Measurements from ENCODE around the gene ITPRIPL2. TPM values are rescaled to one million over a fixed set of nuclear protein-coding genes. Genes with fewer than 3 reads are reported as not detected.

Gene ITPRIPL2
- total and polyA plus RNA-seq, 2 of the 13 experiments (the other 11 are each of a cell fraction or from before 2014, with no cell fraction given) = 5.9 to 12.6 TPM

- TF ChIP-seq SMARCC2 (IDR thresholded peaks at IDR 0.05) (no peak), ZNF704 (CRISPR knock-in tag; IDR thresholded peaks at IDR 0.05; ENCODE audit: borderline replicate concordance) (0 out of 2 replicates have a peak, but pooled peaks have one; percentile 26), XBP1 (CRISPR knock-in tag; IDR thresholded peaks at IDR 0.05) (no peak), MAFK (conservative IDR thresholded peaks at IDR 0.05 in 1 of 2, IDR thresholded peaks at IDR 0.05 in 1 of 2; ENCODE audit: low read length in 2 of 2) (no peak), ZNF513 (CRISPR knock-in tag; conservative IDR thresholded peaks at IDR 0.05) (no peak), RFXAP (CRISPR knock-in tag; IDR thresholded peaks at IDR 0.05; ENCODE audit: borderline replicate concordance) (no peak), CREB3 (CRISPR knock-in tag; IDR thresholded peaks at IDR 0.05) (no peak), TEF (CRISPR knock-in tag; IDR thresholded peaks at IDR 0.05) (no peak; the same call in 1 of the 2 replicates), REPIN1 (CRISPR knock-in tag; IDR thresholded peaks at IDR 0.05; ENCODE audit: borderline replicate concordance, low read depth) (no peak), PAF1 (CRISPR knock-in tag; IDR thresholded peaks at IDR 0.05) (no peak), NFKB2 (CRISPR knock-in tag; IDR thresholded peaks at IDR 0.05; ENCODE audit: borderline replicate concordance) (no peak), U2AF1 (optimal IDR thresholded peaks at IDR 0.05; ENCODE audit: low read depth, low read length) (no peak), NR2C2 (CRISPR knock-in tag; IDR thresholded peaks at IDR 0.05; ENCODE audit: borderline replicate concordance) (no peak), KMT2B (CRISPR knock-in tag; IDR thresholded peaks at IDR 0.05) (no peak), SOX6 (IDR thresholded peaks at IDR 0.05) (no peak), SOX6 (CRISPR knock-in tag; IDR thresholded peaks at IDR 0.05) (peak; percentile 32; the same call in 1 of the 2 replicates), TSC22D2 (CRISPR knock-in tag; IDR thresholded peaks at IDR 0.05; ENCODE audit: borderline replicate concordance) (no peak), GATAD2A (CRISPR knock-in tag; IDR thresholded peaks at IDR 0.05) (peak; percentile 41), CREB1 (IDR thresholded peaks at IDR 0.05) (no peak), CREB1 (CRISPR knock-in tag; IDR thresholded peaks at IDR 0.05) (peak; percentile 47), RBFOX2 (IDR thresholded peaks at IDR 0.05; ENCODE audit: low read depth, low read length) (no peak), ZNF484 (CRISPR knock-in tag; IDR thresholded peaks at IDR 0.05; ENCODE audit: borderline replicate concordance, low read depth) (no peak), KDM3A (CRISPR knock-in tag; IDR thresholded peaks at IDR 0.05; ENCODE audit: low read depth) (no peak), CBX2 (IDR thresholded peaks at IDR 0.05; ENCODE audit: low read depth, low read length) (no peak), CBX2 (CRISPR knock-in tag; IDR thresholded peaks at IDR 0.05; ENCODE audit: low read depth) (no peak), MAX (IDR thresholded peaks at IDR 0.05) (peak; percentile 30; the same call in 1 of the 2 replicates), SRY (CRISPR knock-in tag; IDR thresholded peaks at IDR 0.05) (no peak), ARNTL (CRISPR knock-in tag; IDR thresholded peaks at IDR 0.05) (no peak)
These were observed 3.0 kb upstream of the ITPRIPL2 start (continued) for GRCh38 chr16:19110537-19111360.

All from HepG2 (cell line).